Ovary (tissue), 9 donors: Measurements from ENCODE around the gene CCDC88A. TPM values are rescaled to one million over a fixed set of nuclear protein-coding genes. Genes with fewer than 3 reads are reported as not detected.

ENCODE experiments used
- DNase-seq, 5 donors: peaks; one replicate each; pipeline ENCODE4 v3.0.0-alpha.2; 2019 to 2020
- H3K27ac ChIP-seq, 2 donors: fragments of 200-600 bp; one replicate each; pipeline versions ENCODE4 v1.5.1 to v1.8.0; 2019 to 2022
- H3K27me3 ChIP-seq: fragments of 200-600 bp; one replicate; pipeline ENCODE4 v1.8.0; 2022
- H3K36me3 ChIP-seq: fragments of 200-600 bp; sonication (generic); one replicate; pipeline ENCODE4 v1.5.1; 2019
- H3K4me1 ChIP-seq: one replicate; pipeline ENCODE4 v1.8.1; 2013; ENCODE audit warnings: mild to moderate bottlenecking, moderate library complexity; ENCODE audit not compliant: insufficient read depth
- H3K4me3 ChIP-seq: fragments of 200-600 bp; sonication (generic); one replicate; pipeline ENCODE4 v1.5.1; 2017
- H3K9me3 ChIP-seq, 2 donors: fragments of 200-600 bp in 1 of 2; sonication (generic) in 1 of 2; one replicate each; pipeline versions ENCODE4 v1.5.1 to v1.8.1; 2013 to 2019; ENCODE audit warnings: mild to moderate bottlenecking in 1 of 2, moderate library complexity in 1 of 2
- CTCF ChIP-seq, 3 donors: fragments of 450-650 bp in 2 of 3; fragments of 200-600 bp in 1 of 3; IDR thresholded peaks; one replicate each; pipeline versions ENCODE4 v1.5.1 to v1.8.0; 2016 to 2022; ENCODE audit warnings: antibody characterized with exemption in 3 of 3, mild to moderate bottlenecking in 1 of 3
- EP300 ChIP-seq: sonication (generic); formaldehyde crosslinking; IDR thresholded peaks from one replicate; pipeline ENCODE4 v1.6.1; 2017; ENCODE audit warnings: antibody characterized with exemption
- POLR2A ChIP-seq: fragments of 450-650 bp; IDR thresholded peaks from one replicate; pipeline ENCODE4 v1.6.1; 2017; ENCODE audit warnings: antibody characterized with exemption, mild to moderate bottlenecking, moderate library complexity
- WGBS, 3 donors: extraction: QIAGEN DNeasy Blood & Tissue Kit in 1 of 3; methylation state at CpG; one replicate each; pipeline versions ENCODE4 v1.1.5 to v1.1.7; 2013 to 2017; 5-methylcytosine and 5-hydroxymethylcytosine counted together
- intact Hi-C, 4 donors: fragments of 100-400 bp; cut with DNase I; formaldehyde crosslinking; loops; one replicate each; pipeline versions ENCODE4 v1.11.0 to v1.15.1; 2022 to 2023
- polyA plus RNA-seq, 2 donors: library from polyadenylated mRNA; stranded (reverse); fragments of 200-250 nt in 1 of 2; fragments of 350-450 nt in 1 of 2; fragmentation: Illumina TruSeq in 1 of 2; extraction: RNeasy Lipid Tissue Mini Kit (QIAGEN cat#74804) in 1 of 2; gene quantifications; one replicate each; pipeline ENCODE4 v1.2.3, GENCODE V29; 2013 to 2014
- total RNA-seq, 7 donors: library from RNA; depleted of rRNA in 2 of 7; stranded (reverse); fragments of >200 nt in 2 of 7; fragmentation: NEBNext Ultra II Directional in 3 of 7; extraction: Animal tissue kit (Norgen Biotek cat#: 25700) in 3 of 7; gene quantifications; one replicate each; pipeline versions ENCODE4 v1.1.0 to v1.2.4, GENCODE V29; 2016 to 2023
- donor health status: DM: no; HTN: no; CAD: no; lungs with moderate emphysema.
- donor health status: DM: no; HTN: no; CAD: no.
- donor health status: Bipolar disorder and iron deficiency.
- donor health status: DM: yes; HTN: yes; CAD: no.
- donor health status: DM: no; HTN: no; CAD: no.
- donor health status: DM: yes; HTN: yes; CAD: no.

The CCDC88A gene
- total and polyA plus RNA-seq, 9 donors, result 9.6 to 64.4 (median 30.6) TPM

GRCh38 chr2:55363636-55364035 is 56.0 kb downstream of the CCDC88A start:
- Histone ChIP-seq H3K27ac (no peak overlapping the region), H3K36me3 (no peaks in the 10 kb centered on the region), H3K4me3 (no peak overlapping the region), H3K9me3 (no peaks in the 10 kb centered on the region), H3K27me3 (no peaks in the 10 kb centered on the region), H3K4me1 (no peaks in the 10 kb centered on the region)
- WGBS, 3 donors, result 89 to 91% (median 90%) methylated on average over 3 of the region's 3 CpGs
- TF ChIP-seq POLR2A (no peak), CTCF (IDR thresholded peaks at IDR 0.05) (no peak), EP300 (no peak)
- no peak for DNase-seq
- intact Hi-C loops, result no loop called here

- H3K27ac ChIP-seq, result no peak overlapping the region
- no peaks in the 10 kb centered on the region for H3K4me1 ChIP-seq
- 78 to 81% (median 79%) methylated on average over 5 of the region's 5 CpGs for WGBS, 3 donors
- TF ChIP-seq CTCF (IDR thresholded peaks at IDR 0.05), result no peak
- no peak for TF ChIP-seq POLR2A
- no peak for TF ChIP-seq EP300
- DNase-seq, result no peak
- H3K36me3 ChIP-seq, result no peaks in the 10 kb centered on the region
- no peak overlapping the region for H3K4me3 ChIP-seq
- intact Hi-C loops, result no loop called here
- no peaks in the 10 kb centered on the region for H3K9me3 ChIP-seq
- no peaks in the 10 kb centered on the region for H3K27me3 ChIP-seq
Observed at GRCh38 chr2:55361465-55362189, 58.0 kb downstream of the CCDC88A start.

- H3K27ac ChIP-seq, result no peak overlapping the region
- intact Hi-C loops, result no loop called here
- no peaks in the 10 kb centered on the region for H3K27me3 ChIP-seq
- H3K4me3 ChIP-seq, result no peak overlapping the region
- no peak for DNase-seq
- H3K4me1 ChIP-seq, result no peaks in the 10 kb centered on the region
- WGBS, 3 donors, result 38 to 56% (median 45%) methylated on average over 1 of the region's 1 CpG
- no peaks in the 10 kb centered on the region for H3K9me3 ChIP-seq
- no peak for TF ChIP-seq CTCF (IDR thresholded peaks at IDR 0.05)
- TF ChIP-seq POLR2A, result no peak
- no peak for TF ChIP-seq EP300
- H3K36me3 ChIP-seq, result no peaks in the 10 kb centered on the region
Observed at GRCh38 chr2:55358451-55358850, 61.2 kb downstream of the CCDC88A start.

GRCh38 chr2:55357927-55358326 is 61.7 kb downstream of the CCDC88A start:
- H3K9me3 ChIP-seq, result no peaks in the 10 kb centered on the region
- H3K4me3 ChIP-seq, result no peak overlapping the region
- no peak overlapping the region for H3K27ac ChIP-seq
- no peak for DNase-seq
- WGBS, 3 donors, result 91 to 95% (median 94%) methylated on average over 2 of the region's 2 CpGs
- intact Hi-C loops, result no loop called here
- H3K36me3 ChIP-seq, result no peaks in the 10 kb centered on the region
- H3K27me3 ChIP-seq, result no peaks in the 10 kb centered on the region
- no peaks in the 10 kb centered on the region for H3K4me1 ChIP-seq
- no peak for TF ChIP-seq POLR2A
- TF ChIP-seq CTCF (IDR thresholded peaks at IDR 0.05), result no peak
- no peak for TF ChIP-seq EP300
